NCI-H1694 treated with DMSO at 0.1 percent for 48 hours (cell line): ENCODE results near the gene PTPRA.

ENCODE experiments used
- DNase-seq: peaks from one replicate; lab custom pipeline; 2025; lab: John Stamatoyannopoulos, UW

PTPRA gene

DNA sequence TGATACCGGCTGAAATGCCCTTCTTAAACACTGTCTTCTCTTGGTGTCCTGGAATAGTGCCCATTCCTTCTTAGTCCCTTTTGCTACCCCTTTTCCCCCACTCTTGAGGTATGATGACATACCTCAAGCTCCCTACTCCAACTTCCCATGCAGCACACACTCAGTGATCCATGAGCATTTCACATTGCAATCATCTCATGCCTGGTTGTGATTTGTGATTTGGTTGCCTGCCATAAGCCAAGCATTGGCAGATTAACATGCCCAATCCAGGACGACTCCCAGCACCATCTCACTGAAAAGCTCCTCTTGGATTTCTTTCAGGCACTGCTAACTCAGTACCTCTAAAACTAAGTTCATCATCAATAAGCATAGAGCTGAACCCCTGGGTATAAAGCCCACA lies 14.7 kb upstream of the PTPRA start:
- no peak for DNase-seq

DNA sequence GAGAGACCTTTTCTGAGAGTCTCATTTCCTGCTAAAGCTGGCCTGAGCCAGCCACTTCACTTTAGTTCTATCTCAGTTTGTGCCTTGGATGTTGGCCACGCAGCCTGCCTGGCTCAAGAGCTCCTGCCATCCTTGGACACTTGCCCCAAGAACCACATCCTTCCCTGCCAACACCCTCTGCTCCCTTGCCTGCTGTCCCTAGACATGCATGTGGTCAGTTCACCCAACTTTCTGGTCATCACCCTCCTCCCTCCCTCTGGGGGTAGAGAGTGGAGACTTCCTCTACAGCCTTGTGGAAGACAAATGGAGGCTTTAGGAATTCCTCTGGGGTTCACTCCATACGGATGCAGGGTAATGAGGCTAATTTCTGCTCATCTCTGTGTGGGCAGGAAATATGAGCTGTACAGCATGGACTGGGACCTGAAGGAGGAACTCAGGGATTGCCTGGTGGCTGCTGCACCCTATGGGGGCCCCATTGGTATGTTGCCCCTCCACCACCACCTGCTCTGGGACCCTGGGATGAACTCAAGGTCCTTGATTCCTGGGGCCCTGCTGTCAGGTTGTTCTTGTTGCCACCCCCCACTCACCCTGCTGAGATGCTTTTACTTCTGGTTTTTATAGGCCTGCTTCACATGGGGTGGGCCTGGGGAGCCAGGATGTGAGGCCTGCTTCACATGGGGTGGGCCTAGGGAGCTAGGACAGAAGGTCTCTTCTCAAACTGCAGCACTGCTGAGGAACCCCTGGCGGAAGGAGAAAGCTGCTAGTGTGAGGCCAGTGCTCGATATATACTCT lies 13.8 kb upstream of the PTPRA start:
- DNase-seq, result no peak

DNA sequence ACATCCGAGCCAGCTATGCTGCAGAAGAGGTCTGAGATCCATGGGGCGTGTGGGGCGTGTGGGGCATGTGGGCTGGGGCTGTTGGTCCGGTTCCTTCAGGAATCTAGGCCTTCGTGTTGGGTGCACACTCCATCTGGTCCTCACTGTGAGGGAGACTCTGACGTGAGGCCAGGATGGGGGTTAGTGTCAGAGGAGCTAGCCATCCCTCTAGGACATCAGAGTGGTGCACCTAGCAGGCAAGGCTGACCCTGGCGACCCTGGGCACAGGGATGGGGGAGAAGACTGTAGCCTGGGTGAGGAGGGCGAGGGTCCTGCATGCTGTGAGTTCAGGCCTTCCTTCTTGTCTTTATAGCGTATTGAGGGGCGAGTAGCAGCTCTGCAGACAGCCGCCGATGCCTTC lies 8.7 kb upstream of the PTPRA start:
- no peak for DNase-seq

DNA sequence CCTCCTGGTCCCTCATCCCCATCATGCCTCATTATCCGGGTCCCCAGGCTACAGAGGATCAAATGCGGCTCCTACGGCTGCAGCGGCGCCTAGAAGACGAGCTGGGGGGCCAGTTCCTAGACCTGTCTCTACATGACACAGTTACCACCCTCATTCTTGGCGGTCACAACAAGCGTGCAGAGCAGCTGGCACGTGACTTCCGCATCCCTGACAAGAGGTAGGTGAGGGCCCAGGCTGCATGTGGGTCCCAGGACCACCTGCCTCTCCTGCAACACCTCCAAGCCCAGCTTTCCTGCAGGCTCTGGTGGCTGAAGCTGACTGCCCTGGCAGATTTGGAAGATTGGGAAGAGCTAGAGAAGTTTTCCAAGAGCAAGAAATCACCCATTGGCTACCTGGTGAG lies 8.2 kb upstream of the PTPRA start:
- DNase-seq, result no peak

DNA sequence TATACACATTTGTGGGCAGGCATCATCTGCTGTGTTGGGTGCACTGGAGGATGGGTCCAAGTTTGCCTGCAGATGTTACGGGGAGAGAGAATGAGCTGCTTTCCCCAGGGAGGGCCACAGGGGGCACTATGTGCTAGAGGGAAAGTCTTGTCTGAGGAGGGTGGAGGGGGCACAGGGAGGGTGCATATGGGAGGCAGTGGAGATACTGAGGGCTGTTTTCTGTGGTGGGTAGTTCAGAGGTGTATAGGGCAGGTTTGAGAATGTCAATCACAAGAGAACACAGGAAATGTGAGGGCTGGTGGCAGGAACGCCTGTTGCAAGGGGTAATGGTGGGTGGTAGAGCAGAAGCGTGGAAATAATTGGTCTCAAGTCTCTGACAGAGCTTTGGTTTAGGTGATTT lies 7.7 kb upstream of the PTPRA start:
- DNase-seq, result no peak

DNA sequence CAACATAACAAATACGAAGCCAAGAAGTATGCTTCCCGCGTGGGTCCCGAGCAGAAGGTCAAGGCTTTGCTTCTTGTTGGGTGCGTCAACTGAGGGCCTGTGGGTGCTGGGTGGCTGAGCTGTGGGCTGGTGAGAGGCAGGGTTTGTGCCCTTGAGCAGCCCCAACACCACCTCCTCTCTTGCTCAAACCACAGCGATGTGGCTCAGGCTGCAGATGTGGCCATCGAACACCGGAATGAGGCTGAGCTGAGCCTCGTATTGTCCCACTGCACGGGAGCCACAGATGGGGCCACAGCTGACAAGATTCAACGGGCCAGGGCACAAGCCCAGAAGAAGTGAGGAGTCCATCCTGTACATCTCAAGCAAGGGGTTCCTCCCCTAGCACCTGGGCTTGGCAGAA lies 7.0 kb upstream of the PTPRA start:
- no peak for DNase-seq

DNA sequence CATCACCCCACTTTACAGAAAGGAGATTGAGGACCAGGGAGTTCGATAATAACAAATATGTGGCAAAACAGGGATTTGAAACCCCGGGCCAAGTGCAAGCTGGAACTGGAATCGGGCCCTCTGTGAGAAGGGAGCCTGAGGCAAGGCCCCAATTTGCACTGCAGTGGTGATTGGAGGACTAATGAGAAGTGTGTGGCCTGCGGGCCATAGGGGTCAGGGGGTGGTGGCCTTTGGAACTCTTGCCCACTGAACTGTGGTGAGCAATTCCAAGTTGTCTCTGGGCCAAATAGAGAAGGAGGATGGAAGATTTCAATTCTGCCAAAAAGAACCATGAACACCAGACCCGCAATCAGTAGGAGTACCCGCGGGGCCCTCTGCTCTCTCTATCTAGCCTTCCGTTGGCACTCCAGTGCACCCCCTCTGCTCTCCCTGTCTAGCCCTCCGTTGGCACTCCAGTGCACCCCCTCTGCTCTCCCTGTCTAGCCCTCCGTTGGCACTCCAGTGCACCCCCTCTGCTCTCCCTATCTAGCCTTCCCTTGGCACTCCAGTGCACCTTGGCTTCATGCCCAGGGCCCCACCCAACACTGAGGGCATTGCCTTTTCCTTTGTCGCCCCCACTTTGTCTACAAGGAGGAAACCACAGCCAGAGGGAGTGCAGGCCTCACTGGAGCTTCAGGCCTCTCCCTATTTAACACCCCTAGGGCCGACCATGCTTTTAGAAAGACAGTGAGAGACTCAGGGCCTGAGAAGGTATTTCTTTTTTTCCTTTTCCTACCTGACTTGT lies 6.0 kb upstream of the PTPRA start:
- no peak for DNase-seq

DNA sequence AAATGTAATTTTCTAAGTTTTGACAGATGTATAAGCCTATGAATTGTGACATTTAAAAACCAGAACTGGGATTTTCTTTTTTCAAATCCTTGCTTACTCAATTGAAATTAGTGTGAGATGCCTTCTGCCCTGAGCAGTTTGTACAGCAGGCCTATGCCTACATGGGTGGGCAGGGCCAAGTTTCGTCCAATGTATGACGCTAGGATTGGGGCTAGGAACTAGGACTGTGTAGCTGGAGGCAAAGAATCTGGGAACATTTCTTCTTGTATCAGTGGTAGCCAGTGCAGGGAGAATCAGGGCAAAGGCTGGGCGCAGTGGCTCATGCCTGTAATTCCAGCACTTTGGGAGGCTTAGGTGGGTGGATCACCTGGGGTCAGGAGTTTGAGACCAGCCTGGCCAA lies 3.9 kb upstream of the PTPRA start:
- DNase-seq, result no peak

DNA sequence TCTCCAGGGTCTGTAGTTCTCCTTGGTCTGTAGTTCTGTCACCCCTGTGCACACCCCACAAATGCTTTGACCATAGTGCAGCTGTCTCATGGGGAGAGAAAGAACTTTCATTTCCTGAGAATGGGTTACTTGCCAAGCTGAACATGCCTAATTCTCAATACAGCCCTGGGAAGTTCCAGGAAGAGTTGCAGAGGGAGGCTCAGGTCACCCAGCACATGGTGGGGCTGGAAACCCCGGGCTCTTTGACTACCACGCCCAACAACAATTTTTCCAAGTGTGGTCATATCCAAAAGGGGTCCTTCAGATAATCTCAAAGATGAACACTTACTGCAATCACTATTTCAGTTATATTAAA lies 2.2 kb upstream of the PTPRA start:
- DNase-seq, result no peak

DNA sequence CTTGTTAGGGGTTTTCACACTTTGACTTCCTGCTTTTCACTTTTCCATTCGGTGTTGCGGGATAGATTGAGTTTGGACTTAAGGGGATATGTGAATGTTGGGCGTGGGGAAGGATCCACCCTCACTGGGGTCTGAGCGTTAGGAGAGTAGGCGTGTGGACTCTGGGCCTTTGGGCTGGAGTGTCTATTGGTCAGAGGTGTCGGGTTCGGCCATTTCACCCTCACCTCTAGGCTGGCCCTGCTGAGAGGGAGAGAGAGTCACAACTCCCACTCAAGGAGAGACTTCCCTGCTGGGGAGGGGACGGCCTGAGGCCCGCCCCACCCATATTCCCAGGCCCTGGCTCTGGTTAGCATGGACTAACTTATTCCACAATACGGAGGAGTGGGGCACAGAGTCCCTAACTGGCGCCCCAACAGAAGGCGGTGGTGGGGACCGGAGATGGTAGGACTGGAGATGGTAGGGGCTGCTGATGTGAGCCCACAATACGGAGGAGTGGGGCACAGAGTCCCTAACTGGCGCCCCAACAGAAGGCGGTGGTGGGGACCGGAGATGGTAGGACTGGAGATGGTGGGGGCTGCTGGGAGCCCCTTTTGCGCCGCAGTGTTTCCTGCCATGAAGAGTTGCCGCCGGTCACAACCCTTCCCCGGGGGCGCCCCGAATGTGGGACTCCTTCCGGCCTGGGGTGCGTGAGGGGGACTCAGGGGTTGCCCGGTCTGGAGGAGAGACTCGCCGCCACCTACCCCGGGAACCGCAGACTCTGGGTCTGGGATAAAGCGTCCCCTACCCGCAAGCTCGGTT lies 1.4 kb upstream of the PTPRA start:
- no peak for DNase-seq

DNA sequence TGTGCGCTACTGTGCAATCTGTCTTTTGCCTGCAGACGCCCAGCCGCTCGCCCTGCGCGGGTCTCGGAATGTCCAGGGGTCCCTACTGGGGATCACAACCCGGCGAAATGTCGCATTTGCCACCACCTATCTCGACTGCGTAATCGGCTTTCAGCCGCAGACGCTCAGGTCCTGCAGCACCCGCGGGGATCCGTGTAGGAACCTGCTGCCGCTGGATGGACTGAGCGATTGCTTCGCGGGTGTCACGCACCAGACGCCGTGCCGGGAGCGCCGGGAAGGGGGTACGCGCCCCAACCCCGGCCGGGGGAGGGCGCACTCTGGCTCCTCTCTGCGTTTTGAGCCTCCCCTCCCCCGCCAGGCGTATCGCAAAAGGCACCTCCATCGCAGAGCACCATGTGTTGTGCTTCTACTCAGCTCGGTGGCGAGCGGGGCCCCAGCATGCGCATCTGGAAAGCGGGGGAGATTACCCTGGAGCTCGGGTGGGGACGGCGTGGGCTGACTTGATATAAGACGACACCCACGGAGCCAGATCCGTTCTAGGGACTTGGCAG lies 747 bp upstream of the PTPRA start:
- peak; percentile 55 for DNase-seq

DNA sequence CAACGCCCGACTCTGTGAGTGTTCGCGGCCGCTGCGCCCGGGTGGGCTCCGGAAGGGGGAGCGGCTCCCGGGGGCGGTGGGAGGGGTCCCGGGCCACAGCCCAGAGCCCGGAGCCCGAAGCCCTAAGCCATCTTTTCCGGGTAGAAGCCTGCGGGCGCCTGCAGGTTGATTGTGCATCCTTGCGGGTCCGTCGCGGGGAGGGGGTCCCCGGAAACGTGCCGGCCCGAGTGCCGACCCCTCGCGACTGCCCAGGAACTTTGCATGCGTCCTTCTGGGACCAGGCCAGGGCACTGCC lies 413 bp downstream of the PTPRA start:
- peak; percentile 56 for DNase-seq

DNA sequence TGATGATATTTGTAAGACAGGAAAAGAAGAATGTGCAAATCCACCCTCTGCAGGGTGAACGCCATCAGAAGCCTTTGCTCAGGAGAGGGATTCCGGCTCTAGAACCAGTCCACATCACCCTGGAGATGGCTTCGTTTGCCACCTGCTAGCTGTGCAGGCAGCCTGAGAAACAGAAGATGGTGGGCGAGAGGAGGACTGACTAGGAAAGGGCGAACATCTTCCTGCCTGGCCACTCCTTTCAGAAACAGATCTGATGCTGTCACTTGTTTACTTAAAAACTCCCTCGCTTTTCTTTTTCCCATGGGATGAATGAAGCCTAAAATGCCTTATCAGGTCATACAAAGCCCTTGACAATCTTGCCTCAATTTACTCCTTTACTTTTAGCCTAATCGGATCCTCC lies 1.2 kb downstream of the PTPRA start:
- DNase-seq, result no peak

DNA sequence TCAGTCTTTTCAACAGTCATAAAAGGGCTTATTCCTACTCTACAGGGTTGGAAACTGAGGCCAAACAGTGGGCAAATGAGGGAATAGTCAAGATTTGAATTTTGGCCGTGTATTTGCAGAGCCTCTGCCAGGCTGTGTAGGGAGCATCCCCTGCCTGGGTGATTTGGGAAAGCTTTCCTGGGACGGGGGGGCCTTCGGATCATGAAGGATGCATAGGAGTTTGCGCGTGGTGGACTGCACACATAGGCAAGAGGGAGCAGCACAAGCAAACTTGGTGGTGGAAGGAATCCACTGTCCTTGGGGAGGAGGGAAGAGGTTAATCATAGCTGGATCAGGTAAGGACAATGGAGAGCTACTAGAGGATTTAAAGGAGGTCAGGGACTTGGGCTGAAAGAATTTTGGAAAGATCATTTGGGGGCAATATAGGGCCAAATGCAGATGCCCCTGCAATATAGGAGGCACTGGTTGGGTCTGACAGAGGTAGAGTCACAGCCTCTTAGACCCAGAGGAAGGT lies 2.5 kb downstream of the PTPRA start:
- DNase-seq, result no peak

DNA sequence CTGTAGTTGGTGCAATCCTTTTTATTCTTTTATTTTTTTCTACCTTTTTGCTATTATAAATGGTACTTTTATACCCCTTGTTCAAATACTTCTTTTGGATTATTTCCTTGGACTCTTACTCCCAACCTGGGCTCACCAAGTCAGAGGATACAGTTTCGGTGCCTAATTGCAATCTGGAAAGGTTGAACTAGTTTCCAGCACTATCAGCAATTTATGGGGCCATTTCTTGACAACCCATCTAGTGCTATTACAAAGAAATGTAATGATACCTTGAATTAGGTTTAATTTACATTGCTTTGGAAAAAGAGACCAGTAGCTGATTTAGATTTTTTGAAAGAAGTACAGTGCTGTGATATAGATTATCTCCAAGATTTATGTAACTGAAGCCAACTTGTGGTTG lies 5.2 kb downstream of the PTPRA start:
- no peak for DNase-seq

DNA sequence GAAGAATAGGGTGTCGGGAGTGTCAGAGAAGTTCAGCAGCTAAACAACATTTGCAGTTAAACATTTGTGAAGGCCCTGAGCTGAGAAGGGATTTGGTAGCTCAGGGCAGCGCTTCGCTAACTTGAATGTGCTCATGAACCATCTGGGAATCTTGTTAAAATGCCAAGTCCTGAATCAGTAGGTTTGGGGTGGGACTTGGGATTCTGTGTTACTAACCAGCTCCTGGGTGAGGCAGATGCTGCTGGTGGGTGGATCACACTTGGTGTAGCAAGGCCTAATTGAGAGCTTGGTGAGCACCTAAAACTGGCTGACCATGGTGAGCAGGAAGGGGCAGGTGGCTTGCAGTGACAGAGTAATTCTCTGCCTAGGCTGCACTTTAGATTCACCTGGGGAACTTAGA lies 5.9 kb downstream of the PTPRA start:
- DNase-seq, result peak; percentile 91

DNA sequence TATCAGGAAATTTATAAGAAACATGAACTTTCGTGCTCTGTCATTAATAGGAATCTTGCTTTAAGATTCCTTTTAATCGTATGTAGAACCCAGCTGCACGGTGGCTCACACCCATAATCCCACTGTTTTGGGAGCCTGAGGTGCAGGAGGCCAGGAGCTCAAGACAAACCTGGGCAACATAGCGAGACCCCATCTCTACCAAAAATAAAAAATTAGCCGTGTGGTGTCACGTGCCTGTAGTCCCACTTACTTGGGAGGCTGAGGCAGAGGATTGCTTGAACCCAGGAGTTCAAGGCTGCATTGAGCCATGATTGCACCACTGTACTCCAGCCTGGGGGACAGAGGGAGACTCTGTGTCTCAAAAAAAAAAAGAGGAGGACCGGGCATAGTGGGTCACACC lies 7.4 kb downstream of the PTPRA start:
- DNase-seq, result no peak

DNA sequence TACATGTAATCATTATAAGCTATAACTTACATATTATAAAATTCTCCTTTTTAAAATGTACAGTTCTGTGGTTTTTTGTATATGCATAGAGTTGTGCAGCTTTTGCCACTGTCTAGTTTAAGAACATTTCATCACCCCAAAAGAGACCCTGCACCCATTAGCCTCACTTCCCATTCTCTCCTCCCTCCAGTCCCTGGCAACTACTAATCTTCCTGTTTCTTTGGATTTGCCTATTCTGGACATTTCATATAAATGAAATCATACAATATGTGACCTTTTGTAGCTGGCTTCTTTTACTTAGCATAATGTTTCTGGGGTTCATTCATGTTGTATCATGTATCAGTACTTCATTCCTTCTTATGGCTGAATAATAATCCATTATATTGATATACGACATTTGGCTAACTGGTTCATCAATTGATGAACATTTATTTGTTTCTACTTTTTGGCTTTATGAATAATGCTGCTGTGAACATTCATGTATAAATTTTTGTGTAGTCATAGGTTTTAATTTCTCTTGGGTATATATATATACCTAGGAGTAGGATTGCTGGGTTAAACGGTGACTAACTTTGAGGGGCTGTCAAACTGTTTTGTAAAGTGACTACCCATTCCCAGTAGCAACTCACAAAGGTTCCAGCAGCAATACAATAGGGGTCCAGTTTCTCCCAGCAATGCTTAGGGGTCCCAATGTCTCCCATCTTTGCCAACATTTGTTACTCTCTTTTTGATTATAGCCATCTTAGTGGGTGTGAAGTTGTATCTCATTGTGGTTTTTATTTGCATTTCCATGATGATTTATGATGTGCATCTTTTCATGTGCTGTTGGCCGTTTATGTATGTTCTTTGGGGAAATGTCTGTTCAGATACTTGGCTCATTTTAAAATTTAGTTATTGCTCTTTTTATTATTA lies 10.7 kb downstream of the PTPRA start:
- DNase-seq, result no peak

DNA sequence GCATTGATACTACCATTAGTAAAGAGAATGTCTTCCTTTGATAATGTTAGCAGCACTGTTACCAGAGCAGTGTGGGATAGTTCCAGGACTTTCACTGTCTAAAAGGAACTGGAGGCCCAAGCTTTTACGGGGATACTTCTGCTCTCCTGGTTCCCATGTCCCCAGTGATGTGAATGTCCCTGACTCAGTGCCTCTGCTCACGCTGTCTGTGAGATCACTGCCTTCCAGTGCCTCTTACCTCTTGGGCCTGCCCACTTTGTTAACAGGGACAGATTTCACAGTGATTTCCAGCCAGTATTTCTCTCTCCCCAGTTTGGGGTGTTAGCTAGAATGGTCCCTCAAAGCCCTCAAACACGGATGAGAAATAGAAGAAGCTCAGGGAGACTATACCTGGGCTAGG lies 14.4 kb downstream of the PTPRA start:
- no peak for DNase-seq

DNA sequence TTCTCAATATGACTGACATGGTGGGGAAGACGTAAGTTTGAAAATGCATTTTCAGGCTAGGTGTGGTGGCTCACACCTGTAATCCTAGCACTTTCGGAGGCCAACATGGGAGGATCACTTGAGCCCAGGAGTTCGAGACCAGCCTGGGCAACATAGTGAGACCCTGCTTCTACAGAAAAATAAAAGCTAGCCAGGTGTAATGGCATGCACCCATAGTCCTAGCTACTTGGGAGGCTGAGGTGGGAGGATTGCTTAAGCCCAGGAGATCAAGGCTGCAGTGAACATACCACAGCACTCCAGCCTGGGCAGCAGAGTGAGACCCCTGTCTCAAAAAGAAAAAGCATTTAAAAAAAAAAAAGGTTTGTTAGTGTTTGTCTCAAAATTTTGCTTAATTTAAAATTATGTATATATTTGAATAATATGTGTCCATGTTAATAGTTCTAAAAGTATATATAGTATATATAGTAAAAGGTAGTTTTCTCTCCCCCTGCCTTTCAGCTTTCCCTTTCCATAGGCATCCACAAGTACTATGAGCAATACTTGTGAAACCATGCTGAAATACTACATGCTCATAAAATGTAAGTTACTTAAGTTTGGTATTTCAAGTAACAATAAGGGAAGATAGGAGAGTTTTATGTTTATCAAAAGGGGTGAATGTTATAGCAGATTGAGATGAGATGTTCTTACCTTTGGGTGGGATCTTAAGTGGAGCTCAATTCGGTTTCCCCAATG lies 15.1 kb downstream of the PTPRA start:
- DNase-seq, result no peak

DNA sequence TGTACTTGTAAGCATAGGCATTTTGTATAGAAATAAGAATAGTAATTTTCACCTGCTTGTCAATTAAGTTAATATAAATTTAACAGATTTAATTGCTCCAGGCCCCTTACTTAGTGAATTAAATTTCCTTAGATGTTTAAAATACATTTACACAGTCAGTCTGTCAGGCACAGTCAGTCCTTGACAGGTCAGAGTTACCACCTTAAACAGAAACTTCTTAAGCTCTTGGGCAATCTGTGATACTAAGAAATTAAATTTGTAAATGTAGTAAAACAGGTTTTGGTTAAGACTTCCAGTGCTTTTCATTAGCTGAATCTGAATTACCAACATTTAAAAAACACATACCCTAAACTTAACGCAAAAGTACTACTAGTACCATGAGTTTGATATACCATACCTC lies 15.9 kb downstream of the PTPRA start:
- no peak for DNase-seq
